Measurements from ENCODE around the gene PLXDC2.

PLXDC2 gene

DNA sequence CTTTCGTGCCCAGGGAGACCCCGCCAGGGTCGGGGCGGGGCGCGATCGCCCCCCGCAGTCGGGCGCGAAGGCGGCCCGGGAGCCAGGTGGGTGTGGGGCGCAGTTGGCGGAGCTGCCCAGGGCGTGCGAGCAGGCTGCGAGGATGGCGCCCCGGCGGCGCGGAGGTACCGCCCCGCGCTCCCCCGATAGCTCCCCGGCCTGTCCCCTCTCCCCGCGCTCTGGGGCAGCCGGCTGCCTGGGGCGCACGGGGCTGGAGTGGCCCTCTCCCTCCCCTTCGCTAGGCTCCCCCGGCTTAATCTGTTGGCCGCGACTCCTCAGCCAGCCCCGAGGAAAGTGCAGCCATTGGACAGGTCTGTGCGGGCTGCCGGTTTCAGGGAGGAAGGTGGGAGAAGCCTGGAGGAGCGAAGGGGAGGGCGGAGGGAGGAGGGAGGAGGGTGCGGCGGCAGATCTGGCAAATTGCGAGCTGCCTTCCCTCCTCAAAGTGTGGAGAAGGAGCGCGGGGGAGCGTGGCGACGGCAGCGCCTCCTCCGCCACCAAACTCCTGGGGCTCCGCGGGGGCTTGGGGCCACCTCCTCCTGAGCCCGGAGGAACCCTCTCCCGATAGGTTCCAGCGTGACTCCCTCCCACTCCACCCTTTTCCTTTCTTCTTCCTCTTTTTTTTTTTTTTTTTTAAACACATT, 361 bp upstream of the PLXDC2 start:
- DNase-seq = peak in 55 of 56 donors; percentile 21 to 89 (median 67)

GRCh38 chr10:19817231-19817933, 1.1 kb downstream of the PLXDC2 start:
- DNase-seq = peak in 30 of 56 donors; percentile 19 to 71 (median 54)

DNA sequence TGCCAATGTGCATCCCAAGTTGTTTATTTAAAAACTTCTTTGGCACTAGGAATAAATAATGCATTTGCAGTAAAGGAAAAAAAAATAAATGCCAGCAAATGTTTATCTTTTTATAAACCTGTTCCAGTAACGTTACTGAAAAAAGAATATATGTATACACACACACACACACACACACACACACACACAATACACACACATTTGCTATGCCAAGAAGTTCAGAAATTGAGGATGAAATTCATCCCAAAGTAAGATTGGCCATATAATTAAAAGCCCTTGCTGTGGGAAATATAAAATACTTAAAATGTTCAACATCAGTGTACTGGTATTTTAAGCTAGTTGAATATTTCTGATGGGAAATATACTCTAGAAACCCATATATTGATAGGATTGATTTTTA, 2.6 kb downstream of the PLXDC2 start:
- no peak for DNase-seq

GRCh38 chr10:19819419-19820033, 3.3 kb downstream of the PLXDC2 start:
- DNase-seq = peak in 12 of 56 donors; percentile 4 to 62 (median 18)

- no peak for DNase-seq
Measured at GRCh38 chr10:19824381-19825342, 8.4 kb downstream of the PLXDC2 start.

DNA sequence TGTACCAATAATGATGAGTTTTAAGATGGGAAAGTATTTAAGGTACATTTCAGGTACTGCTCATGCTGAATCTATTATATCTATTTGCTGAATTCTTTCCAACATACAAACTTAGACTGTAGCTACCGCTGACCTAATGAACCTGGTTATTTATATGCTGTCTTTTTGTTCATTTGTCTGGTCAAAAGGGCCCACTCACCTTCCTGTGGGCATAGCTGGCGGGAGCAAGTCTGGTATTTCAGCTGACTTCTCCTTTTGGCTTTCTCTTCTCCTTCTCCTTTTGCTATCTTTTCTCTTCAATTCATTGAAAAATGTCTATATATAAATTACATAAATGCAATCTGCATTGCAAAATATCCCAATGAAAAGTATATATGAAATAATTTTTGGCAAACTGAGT, 9.5 kb downstream of the PLXDC2 start:
- peak in 1 of 56 donors; percentile 7 for DNase-seq

DNA sequence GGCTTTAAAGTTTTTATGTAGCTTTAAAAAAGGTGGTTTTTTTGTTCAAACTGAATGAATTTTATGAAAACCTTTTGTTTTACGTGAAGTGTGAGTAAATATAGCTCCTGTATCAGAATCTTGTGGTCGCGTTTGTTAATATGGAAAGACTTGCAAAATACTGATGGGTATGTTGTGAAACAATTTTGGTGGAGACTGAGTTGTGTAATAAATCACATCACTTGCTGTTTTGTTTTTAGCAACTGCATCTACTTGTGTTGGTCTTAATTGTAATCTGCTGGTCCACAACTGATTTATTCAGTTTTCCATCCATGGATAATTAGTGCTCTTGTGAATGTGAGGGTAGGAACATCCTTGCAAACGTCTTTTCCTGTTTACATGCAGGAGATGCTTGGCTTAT, 10.5 kb downstream of the PLXDC2 start:
- no peak for DNase-seq

DNA sequence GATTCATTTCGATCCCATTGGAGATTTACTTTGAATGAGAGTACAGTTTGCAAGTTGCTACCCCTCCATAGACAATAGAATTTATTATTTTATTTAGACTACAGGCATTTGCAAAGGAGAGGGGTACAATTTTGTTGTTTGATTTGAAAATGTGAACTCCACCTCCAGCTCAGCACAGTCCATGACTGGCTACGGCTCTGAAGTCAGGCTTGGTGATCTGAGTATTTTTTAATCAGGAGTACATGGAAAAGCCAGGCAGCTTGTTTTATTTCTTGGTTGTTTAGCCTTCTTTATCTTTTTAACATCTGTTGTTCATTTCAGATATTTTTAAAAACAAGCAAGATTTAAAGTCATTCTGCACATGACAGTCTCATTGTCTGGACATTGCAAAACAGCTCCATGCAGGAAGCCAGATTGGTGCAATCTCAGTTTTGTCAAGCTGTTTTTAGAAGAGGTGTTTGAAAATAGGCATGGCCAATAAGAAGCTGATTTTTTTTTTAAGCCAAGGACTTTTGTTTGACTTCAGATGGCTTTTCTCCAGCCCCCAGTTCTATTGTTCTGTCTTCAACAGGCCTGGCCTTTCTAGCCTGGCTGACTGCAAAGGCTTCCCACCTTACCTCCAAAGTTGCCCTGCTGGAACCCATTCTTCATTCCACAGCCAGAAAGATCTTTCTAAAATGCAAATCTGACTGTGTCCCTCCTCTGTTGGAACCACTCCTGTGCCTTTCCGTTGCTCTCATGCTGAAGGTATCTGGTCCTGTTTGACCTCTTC, 12.2 kb downstream of the PLXDC2 start:
- DNase-seq = no peak

DNA sequence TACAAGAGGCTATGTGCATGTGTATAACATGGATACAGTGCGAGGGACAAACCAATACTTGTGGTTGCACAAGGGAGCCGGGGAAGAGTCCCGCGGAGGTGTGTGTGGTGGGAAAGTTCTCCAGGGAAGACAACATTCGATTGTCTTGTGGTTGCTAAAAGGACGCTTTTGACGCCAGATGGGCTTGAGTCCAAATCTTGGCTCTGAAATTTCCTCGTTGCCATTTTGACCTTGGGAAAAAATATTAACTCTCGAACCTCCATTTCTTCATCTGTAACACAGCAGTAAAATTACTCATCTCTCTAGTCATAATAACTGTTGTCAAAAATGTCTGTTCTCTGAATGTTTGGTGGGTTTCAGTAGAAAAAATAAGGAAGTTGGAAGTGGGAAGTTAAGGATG, 16.5 kb downstream of the PLXDC2 start:
- peak in 1 of 56 donors; percentile 7 for DNase-seq

DNA sequence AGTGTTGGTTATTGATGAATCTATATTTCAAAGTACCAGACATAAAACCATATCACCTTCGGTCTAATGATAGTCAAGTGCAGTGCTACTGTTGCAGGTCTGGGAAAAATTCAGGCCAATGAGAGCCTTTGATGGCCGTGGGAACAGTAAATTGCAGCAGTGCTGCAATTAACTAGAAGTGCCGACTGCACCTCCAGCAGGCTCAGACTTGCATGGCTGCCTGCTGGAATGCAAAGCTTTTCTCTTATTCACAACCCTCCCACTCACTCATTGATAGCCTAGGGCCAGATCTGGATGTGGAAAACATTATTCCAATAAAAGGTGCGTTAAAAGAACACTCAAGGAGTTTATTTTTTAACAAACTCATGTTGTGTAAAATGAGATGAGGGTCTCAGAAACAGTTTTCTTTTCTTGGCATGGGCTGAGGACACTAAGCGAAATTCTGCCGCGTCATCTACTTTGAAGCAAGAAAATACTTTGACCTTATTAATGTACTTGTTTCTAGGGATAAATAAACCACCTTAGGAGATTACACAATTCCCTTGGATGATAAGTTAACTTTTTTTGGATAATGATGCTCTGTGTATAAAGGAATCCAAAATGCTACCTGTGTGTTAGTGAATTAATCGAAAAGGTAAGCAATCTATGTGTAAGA, 17.1 kb downstream of the PLXDC2 start:
- DNase-seq = no peak

DNA sequence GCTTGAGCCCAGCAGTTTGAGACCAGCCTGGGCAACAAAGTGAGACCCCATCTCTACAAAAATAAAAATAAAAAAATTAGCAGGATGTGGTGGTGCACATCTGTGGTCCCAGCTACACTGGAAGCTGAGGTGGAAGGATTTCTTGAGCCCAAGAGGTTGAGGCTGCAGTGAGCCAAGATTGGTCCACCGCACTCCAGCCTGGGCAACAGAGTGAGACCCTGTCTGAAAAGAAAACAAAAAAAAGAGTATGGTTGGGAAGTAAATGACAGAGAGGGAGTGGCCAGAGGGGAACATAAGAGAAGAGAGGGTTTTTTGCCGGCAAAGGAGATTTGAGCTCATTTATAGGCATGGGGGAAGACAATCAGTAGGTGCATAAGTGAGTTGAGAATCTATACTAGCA, 19.7 kb downstream of the PLXDC2 start:
- DNase-seq = no peak

DNA sequence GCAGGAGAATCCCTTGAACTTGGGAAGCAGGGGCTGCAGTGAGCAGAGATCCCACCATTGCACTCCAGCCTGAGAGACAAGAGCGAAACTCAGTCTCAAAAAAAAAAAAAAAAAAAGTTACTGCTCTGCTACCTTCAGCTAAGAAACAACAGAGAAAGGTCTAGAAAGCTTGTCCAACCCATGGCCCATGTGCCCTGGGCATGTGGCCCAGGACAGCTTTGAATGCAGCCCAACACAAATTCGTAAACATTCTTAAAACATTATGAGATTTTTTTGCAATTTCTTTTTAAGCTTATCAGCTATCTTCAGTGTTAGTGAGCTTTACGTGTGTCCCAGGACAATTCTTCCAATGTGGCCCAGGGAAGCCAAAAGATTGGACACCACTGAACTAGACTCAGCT, 22.9 kb downstream of the PLXDC2 start:
- no peak for DNase-seq

- no peak for DNase-seq
Measured at GRCh38 chr10:19839552-19839951, 23.3 kb downstream of the PLXDC2 start.

- DNase-seq = no peak
Measured at GRCh38 chr10:19840776-19841175, 24.5 kb downstream of the PLXDC2 start.

DNA sequence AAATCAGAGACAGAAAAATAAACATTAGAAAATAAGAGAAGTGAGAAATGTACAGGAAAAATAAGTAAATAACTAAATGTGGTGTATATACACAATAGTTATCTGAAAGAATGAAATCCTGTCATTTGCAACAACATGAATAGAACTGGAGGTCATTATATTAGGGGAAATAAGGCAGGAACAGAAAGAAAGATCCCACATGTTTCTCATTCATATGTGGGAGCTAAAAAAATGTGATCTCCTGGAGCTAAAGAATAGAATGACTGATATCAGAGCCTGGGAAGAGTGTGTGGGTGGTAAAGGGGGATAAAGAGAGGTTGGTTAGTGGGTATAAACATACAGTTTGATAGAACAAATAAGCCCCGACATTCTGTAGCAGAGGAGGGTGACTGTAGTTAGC, 27.3 kb downstream of the PLXDC2 start:
- no peak for DNase-seq

GRCh38 chr10:19845503-19846368, 29.5 kb downstream of the PLXDC2 start:
- DNase-seq = peak in 1 of 56 donors; percentile 4

DNA sequence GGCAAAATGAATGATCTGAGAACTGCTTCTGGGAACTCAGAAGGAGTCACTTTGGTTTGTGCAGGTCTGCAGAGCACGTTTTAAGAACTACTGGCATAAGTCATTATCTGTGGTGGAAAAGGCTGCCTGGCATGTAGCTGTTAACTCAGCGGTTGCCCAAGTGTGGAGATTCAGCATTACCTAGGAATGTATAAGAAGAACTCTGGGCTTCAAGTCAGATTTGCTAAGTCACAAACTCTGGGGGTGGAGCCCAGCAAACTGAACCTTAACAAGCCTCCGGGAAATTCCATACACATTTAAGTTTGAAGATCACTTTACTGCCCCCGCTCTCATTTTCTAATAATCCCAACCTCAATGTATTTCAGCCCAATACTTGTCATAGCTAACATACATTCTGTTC, 31.1 kb downstream of the PLXDC2 start:
- no peak for DNase-seq

DNA sequence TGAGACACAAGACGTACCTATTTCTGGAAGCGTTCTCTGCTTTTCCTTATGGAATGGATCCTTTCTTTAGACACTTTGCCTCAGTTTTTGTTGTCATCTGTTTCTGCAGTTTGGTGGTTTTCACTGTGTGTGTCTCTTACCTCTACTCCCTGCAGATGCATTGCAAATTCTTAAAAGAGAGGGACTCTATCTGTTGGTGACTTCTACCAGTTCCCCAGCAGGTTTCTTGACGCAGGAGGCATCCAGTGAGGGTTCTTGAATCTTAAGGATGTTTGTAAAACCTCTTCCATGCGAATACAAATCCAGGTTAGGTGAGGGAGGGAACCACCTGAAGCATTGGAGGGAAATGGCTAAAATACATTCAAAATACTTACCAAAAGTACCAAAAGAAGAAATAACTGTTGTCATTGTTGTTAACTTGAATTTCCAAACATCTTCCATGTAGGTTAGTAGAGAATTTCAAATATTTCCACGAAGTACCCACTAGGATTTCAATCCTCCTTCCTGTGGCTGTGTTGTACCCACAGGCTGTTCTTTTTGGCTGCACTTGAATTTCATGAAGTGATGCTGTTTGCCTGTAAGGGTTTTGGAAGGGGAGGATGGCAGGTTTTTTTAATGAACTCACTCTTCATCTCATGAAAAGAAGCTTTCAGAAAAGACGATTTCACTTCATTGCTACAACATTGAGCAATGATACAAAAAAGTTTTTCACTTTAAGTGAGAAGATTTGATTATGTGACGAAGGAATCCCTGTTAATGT, 32.2 kb downstream of the PLXDC2 start:
- DNase-seq = no peak

All from nucleus accumbens (tissue), 56 donors.